HCT116 (cell line): ENCODE results near the gene CDH26. TPM values are rescaled to one million over a fixed set of nuclear protein-coding genes. Genes with fewer than 3 reads are reported as not detected.

Experiments
- ATAC-seq: fragments of 200-7000 bp; cut with Tn5 transposase; 2 replicates; pipeline ENCODE4 v1.9.1; 2020; ENCODE audit warnings: mild to moderate bottlenecking, moderate library complexity
- BruUV-seq: library from RNA; stranded (reverse); fragments of 400-500 nt; replicated peaks from 2 replicates; lab custom pipeline; 2021; lab: Mats Ljungman, UMichigan
- CTCF ChIA-PET: fragments of 300-600 bp; sonication (Branson Sonifier 250); formaldehyde crosslinking; loops from one replicate; lab custom pipeline; 2021; ENCODE audit warnings: antibody characterized with exemption; lab: Charles Lee
- POLR2A ChIA-PET: fragments of 300-600, 350-600 bp; sonication (Branson Sonifier 250); formaldehyde crosslinking; loops from one replicate; lab custom pipeline; 2021; ENCODE audit warnings: antibody characterized with exemption; lab: Charles Lee
- RAD21 ChIA-PET, 2 experiments: fragments of 300-600 bp; sonication (Branson Sonifier 250); formaldehyde crosslinking; loops; one replicate each; lab custom pipeline; 2023; ENCODE audit warnings: low total read pairs in 2 of 2; ENCODE audit not compliant: uncharacterized antibody in 2 of 2, unreplicated experiment in 2 of 2, low non-redundant PET in 1 of 2; lab: Charles Lee
- DNase-seq: peaks from one replicate; pipeline ENCODE4 v3.0.0-alpha.2; 2010; ENCODE audit warnings: low read depth, low spot score
- H2AFZ ChIP-seq: fragments of 200-600 bp; shearing (Covaris generic), sonication (generic); 2 replicates; pipeline ENCODE4 v1.6.1; 2017; ENCODE audit warnings: low read depth, mixed run types, mixed read lengths, antibody characterized with exemption, low read length; ENCODE audit not compliant: poor library complexity, severe bottlenecking
- H3K27ac ChIP-seq: 2 replicates; pipeline ENCODE4 v1.5.1; 2012; ENCODE audit warnings: low read depth, low read length
- H3K27me3 ChIP-seq: fragments of 200-600 bp; sonication (generic); 2 replicates; pipeline ENCODE4 v1.6.1; 2016; ENCODE audit warnings: mixed run types, low read length, mixed read lengths; ENCODE audit not compliant: insufficient read depth
- H3K36me3 ChIP-seq, 2 experiments: fragments of 200-500 bp in 1 of 2; fragments of 200-600 bp in 1 of 2; sonication (Bioruptor generic) in 1 of 2; sonication (generic) in 1 of 2; 2 replicates each; pipeline versions ENCODE4 v1.5.1 to v1.6.1; 2014 to 2016; ENCODE audit warnings: low read length in 2 of 2, inconsistent platforms in 1 of 2, mixed read lengths in 1 of 2, mixed run types in 1 of 2; ENCODE audit not compliant: insufficient read depth in 2 of 2, control insufficient read depth in 1 of 2
- H3K4me1 ChIP-seq, 2 experiments: fragments of 200-600 bp in 1 of 2; sonication (generic) in 1 of 2; 2 replicates each; pipeline versions ENCODE4 v1.5.1 to v1.6.1; 2012 to 2017; ENCODE audit warnings: low read length in 2 of 2, inconsistent platforms in 1 of 2, mild to moderate bottlenecking in 1 of 2, mixed read lengths in 1 of 2, mixed run types in 1 of 2, moderate library complexity in 1 of 2; ENCODE audit not compliant: insufficient read depth in 2 of 2, control insufficient read depth in 1 of 2
- H3K4me2 ChIP-seq: fragments of 200-600 bp; sonication (generic); 2 replicates; pipeline ENCODE4 v1.6.1; 2017; ENCODE audit warnings: mixed run types, low read length, mixed read lengths
- H3K4me3 ChIP-seq, 2 experiments: fragments of 200-600 bp in 1 of 2; sonication (generic) in 1 of 2; replicated peaks in 1 of 2; 2 replicates each; pipeline ENCODE4 v1.5.1; 2011 to 2016; ENCODE audit warnings: low read length in 2 of 2, control low read depth in 1 of 2, low read depth in 1 of 2, mild to moderate bottlenecking in 1 of 2, mixed read lengths in 1 of 2, mixed run types in 1 of 2
- H3K79me2 ChIP-seq: fragments of 200-600 bp; sonication (generic); 2 replicates; pipeline ENCODE4 v1.6.1; 2017; ENCODE audit warnings: mild to moderate bottlenecking, mixed run types, low read length, moderate library complexity, mixed read lengths; ENCODE audit not compliant: insufficient read depth
- H3K9ac ChIP-seq: fragments of 200-600 bp; sonication (generic); 2 replicates; pipeline ENCODE4 v1.6.1; 2016; ENCODE audit warnings: low read length, mixed read lengths
- H3K9me2 ChIP-seq: fragments of 200-600 bp; sonication (generic), shearing (Covaris generic); 2 replicates; pipeline ENCODE4 v1.6.1; 2017; ENCODE audit warnings: mixed run types, mild to moderate bottlenecking, moderate library complexity; ENCODE audit not compliant: insufficient read depth
- H3K9me3 ChIP-seq, 2 experiments: fragments of 200-500 bp in 1 of 2; fragments of 200-600 bp in 1 of 2; sonication (Bioruptor generic) in 1 of 2; sonication (generic) in 1 of 2; 2 replicates each; pipeline ENCODE4 v1.6.1; 2014 to 2017; ENCODE audit warnings: low read length in 2 of 2, mixed read lengths in 2 of 2, inconsistent platforms in 1 of 2, low read depth in 1 of 2, mild to moderate bottlenecking in 1 of 2, mixed run types in 1 of 2, moderate library complexity in 1 of 2; ENCODE audit not compliant: control insufficient read depth in 1 of 2, insufficient read depth in 1 of 2
- H4K20me1 ChIP-seq: fragments of 200-600 bp; sonication (generic), shearing (Covaris generic); 2 replicates; pipeline ENCODE4 v1.6.1; 2017; ENCODE audit warnings: mixed run types, mild to moderate bottlenecking, moderate library complexity; ENCODE audit not compliant: insufficient read depth
- CEBPB ChIP-seq: IDR thresholded peaks from 2 replicates; pipeline ENCODE4 v1.6.1; 2012; ENCODE audit warnings: low read depth
- CTCF ChIP-seq, 3 experiments: fragments of 200-600 bp in 1 of 3; sonication (generic) in 1 of 3; IDR thresholded peaks in 2 of 3; conservative IDR thresholded peaks in 1 of 3; 2 replicates each; pipeline ENCODE4 v1.5.1; 2012 to 2017; ENCODE audit warnings: low read depth in 2 of 3, low read length in 2 of 3, antibody characterized with exemption in 1 of 3, borderline replicate concordance in 1 of 3, control low read depth in 1 of 3, mild to moderate bottlenecking in 1 of 3, mixed read lengths in 1 of 3, mixed run types in 1 of 3, moderate library complexity in 1 of 3; ENCODE audit not compliant: insufficient read depth in 1 of 3
- ELF1 ChIP-seq: IDR thresholded peaks from 2 replicates; pipeline ENCODE4 v1.6.1; 2012; ENCODE audit warnings: low read depth, borderline replicate concordance
- EZH2 ChIP-seq: fragments of 200-600 bp; sonication (generic); IDR thresholded peaks from 2 replicates; pipeline ENCODE4 v1.6.1; 2017; ENCODE audit warnings: antibody characterized with exemption, mixed run types
- FOSL1 ChIP-seq: IDR thresholded peaks from 2 replicates; pipeline ENCODE4 v1.6.1; 2012; ENCODE audit warnings: low read depth
- RAD21 ChIP-seq: IDR thresholded peaks from 2 replicates; pipeline ENCODE4 v1.6.1; 2012; ENCODE audit warnings: low read depth, mild to moderate bottlenecking
- REST ChIP-seq: IDR thresholded peaks from 2 replicates; pipeline ENCODE4 v1.6.1; 2012; ENCODE audit warnings: low read depth
- SP1 ChIP-seq: IDR thresholded peaks from 2 replicates; pipeline ENCODE4 v1.6.1; 2012; ENCODE audit warnings: low read depth
- SRF ChIP-seq: IDR thresholded peaks from 2 replicates; pipeline ENCODE4 v1.6.1; 2012; ENCODE audit warnings: low read depth
- intact Hi-C: fragments of 100-400 bp; cut with micrococcal nuclease; formaldehyde crosslinking; loops from 2 replicates; pipeline ENCODE4 v1.10.0; 2022
- total RNA-seq: library from RNA; stranded (reverse); gene quantifications from one replicate; pipeline ENCODE4 v1.2.1, GENCODE V29; 2021; ENCODE audit not compliant: unreplicated experiment
- TF ChIP-seq, protein P1 (sequence below): IDR thresholded peaks from 2 replicates; pipeline ENCODE4 v1.6.1; 2012

Gene CDH26
- total RNA-seq, 1 experiment from 2014 or later, result 0.34 TPM

GRCh38 chr20:60060593-60060992, 102.4 kb downstream of the CDH26 start:
- DNase-seq, result no peak
- no peak overlapping the region for H3K27ac ChIP-seq
- peaks cover 9% of the 10 kb centered on the region for H3K27me3 ChIP-seq
- no peak overlapping the region for H3K4me3 ChIP-seq
- H3K4me1 ChIP-seq, result no peaks in the 10 kb centered on the region
- no peaks in the 10 kb centered on the region for H3K36me3 ChIP-seq
- no peak overlapping the region for H3K9ac ChIP-seq
- no peaks in the 10 kb centered on the region for H4K20me1 ChIP-seq
- RAD21 ChIA-PET, result no interaction called here
- H3K9me3 ChIP-seq, result no peaks in the 10 kb centered on the region
- CTCF ChIA-PET, result no interaction called here
- H3K79me2 ChIP-seq, result no peaks in the 10 kb centered on the region
- intact Hi-C loops, result no loop called here
- no peaks in the 10 kb centered on the region for H3K9me2 ChIP-seq
- H2AFZ ChIP-seq, result no peak overlapping the region
- ATAC-seq, result no peak
- POLR2A ChIA-PET, result no interaction called here
- no peak overlapping the region for H3K4me2 ChIP-seq
- no TSS peak for BruUV-seq
- TF ChIP-seq ELF1, result no peak

DNA sequence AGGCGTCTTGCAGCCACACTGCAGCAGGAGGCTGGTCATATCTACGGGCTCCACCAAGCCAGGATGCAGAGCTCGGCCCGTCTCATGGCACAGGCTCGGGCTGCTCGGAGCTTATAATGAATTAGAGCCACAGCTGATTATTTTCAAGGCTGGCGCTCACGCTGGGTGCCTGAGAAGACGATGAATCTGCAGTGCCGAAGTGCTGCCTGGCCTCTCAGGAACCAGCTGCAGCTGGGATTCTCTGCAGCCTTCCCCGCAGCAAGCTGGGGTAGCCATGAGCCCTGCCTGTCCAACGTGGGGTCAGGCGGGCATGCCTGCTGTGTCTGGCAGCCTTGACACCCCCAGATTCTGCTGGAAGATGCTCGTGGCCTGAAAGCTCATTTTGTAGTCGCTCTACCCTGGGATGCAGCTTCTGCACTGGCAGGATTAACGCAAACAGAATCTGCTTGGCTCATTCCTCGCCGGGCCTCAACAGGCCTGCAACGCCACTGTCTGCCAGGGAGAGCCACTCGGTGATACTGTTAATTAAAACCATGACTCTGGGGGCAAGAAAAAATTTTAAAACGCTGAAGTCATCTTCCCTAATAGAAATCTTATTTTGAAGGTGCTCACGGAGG, 104.3 kb downstream of the CDH26 start:
- Histone ChIP-seq H3K4me1 (no peaks in the 10 kb centered on the region), H3K27ac (no peak overlapping the region), H3K4me2 (no peak overlapping the region)
- DNase-seq, result no peak
- RAD21 ChIA-PET, result no interaction called here
- TF ChIP-seq CTCF (IDR thresholded peaks at IDR 0.05 in 2 of 3, conservative IDR thresholded peaks at IDR 0.05 in 1 of 3; ENCODE audit: borderline replicate concordance in 1 of 3, insufficient read depth in 1 of 3, low read depth in 2 of 3, low read length in 2 of 3) (no peak), REST (no peak), EZH2 (no peak), FOSL1 (no peak), RAD21 (no peak), SP1 (no peak), CEBPB (no peak), SRF (no peak)
- TF ChIP-seq, protein P1, sequence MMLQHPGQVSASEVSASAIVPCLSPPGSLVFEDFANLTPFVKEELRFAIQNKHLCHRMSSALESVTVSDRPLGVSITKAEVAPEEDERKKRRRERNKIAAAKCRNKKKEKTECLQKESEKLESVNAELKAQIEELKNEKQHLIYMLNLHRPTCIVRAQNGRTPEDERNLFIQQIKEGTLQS, result no peak
- TF ChIP-seq, all 23 proteins: peak for 0
- BruUV-seq, result no TSS peak
- no peak for ATAC-seq
- Histone ChIP-seq H3K36me3 (no peaks in the 10 kb centered on the region), H3K27me3 (peaks cover 14% of the 10 kb centered on the region), H3K9ac (no peak overlapping the region), H3K4me3 (no peak overlapping the region), H2AFZ (no peak overlapping the region), H4K20me1 (no peaks in the 10 kb centered on the region), H3K9me2 (no peaks in the 10 kb centered on the region), H3K9me3 (no peaks in the 10 kb centered on the region), H3K79me2 (no peaks in the 10 kb centered on the region)
- ChIA-PET POLR2A (no interaction called here), CTCF (no interaction called here)
- intact Hi-C loops, result no loop called here
